Lung (tissue), 12 donors: ENCODE results near the gene DNLZ. TPM values are rescaled to one million over a fixed set of nuclear protein-coding genes. Genes with fewer than 3 reads are reported as not detected.
A peak's percentile ranks its signal among the peaks of the same experiment; 100 is the strongest.

Source experiments
- ATAC-seq: fragments of 200-7000 bp; cut with Tn5 transposase; one replicate; pipeline ENCODE4 v1.9.1; 2020; ENCODE audit warnings: moderate number of reproducible peaks; ENCODE audit not compliant: insufficient read depth, low FRiP score
- DNase-seq, 3 donors: peaks; one replicate each; pipeline ENCODE4 v3.0.0-alpha.2; 2013 to 2017
- H3K27ac ChIP-seq, 2 donors: one replicate each; pipeline ENCODE4 v1.5.1; 2013; ENCODE audit warnings: mild to moderate bottlenecking in 2 of 2, moderate library complexity in 2 of 2, control low read depth in 1 of 2, inconsistent platforms in 1 of 2, low read depth in 1 of 2, low read length in 1 of 2
- H3K27me3 ChIP-seq, 3 donors: one replicate each; pipeline ENCODE4 v1.5.1; 2013; ENCODE audit warnings: low read length in 2 of 3; ENCODE audit not compliant: control insufficient read depth in 3 of 3, insufficient read depth in 3 of 3
- H3K36me3 ChIP-seq, 4 donors: one replicate each; pipeline ENCODE4 v1.5.1; 2013; ENCODE audit warnings: low read length in 4 of 4, mild to moderate bottlenecking in 1 of 4, moderate library complexity in 1 of 4; ENCODE audit not compliant: control insufficient read depth in 4 of 4, insufficient read depth in 4 of 4
- H3K4me1 ChIP-seq, 5 donors: one replicate each; pipeline ENCODE4 v1.5.1; 2013; ENCODE audit warnings: low read length in 5 of 5, mild to moderate bottlenecking in 2 of 5, moderate library complexity in 1 of 5; ENCODE audit not compliant: control insufficient read depth in 5 of 5, insufficient read depth in 5 of 5
- H3K4me3 ChIP-seq: one replicate; pipeline ENCODE4 v1.5.1; 2013; ENCODE audit warnings: mild to moderate bottlenecking, control low read depth, moderate library complexity
- H3K9ac ChIP-seq, 2 donors: one replicate each; pipeline ENCODE4 v1.5.1; 2013; ENCODE audit warnings: low read length in 2 of 2, control low read depth in 1 of 2; ENCODE audit not compliant: insufficient read depth in 1 of 2
- H3K9me3 ChIP-seq, 4 donors: one replicate each; pipeline ENCODE4 v1.5.1; 2013; ENCODE audit warnings: low read length in 3 of 4, mild to moderate bottlenecking in 1 of 4, moderate library complexity in 1 of 4; ENCODE audit not compliant: control insufficient read depth in 4 of 4, insufficient read depth in 3 of 4
- WGBS, 2 donors: extraction: QIAGEN DNeasy Blood & Tissue Kit; methylation state at CpG; one replicate each; pipeline ENCODE4 v1.1.7; 2013; 5-methylcytosine and 5-hydroxymethylcytosine counted together
- polyA plus RNA-seq, 2 donors: library from polyadenylated mRNA; stranded (reverse); fragments of 200-250 nt; gene quantifications; one replicate each; pipeline ENCODE4 v1.2.1, GENCODE V29; 2013
- total RNA-seq, 2 donors: library from RNA; depleted of rRNA in 1 of 2; stranded (reverse); fragments of >200 nt in 1 of 2; gene quantifications; one replicate each; pipeline ENCODE4 v1.2.1, GENCODE V29; 2014 to 2021
- TF ChIP-seq, protein P1 (sequence below): IDR thresholded peaks from 2 replicates; pipeline ENCODE4 v1.5.1; 2012; ENCODE audit warnings: mild to moderate bottlenecking; ENCODE audit errors: control extremely low read depth, extremely low read depth
- donor health status: control.
- donor health status: control.
- donor health status: Bipolar disorder and iron deficiency.
- donor health status: healthy.
- donor health status: DM: yes; HTN: yes; CAD: no.

Gene DNLZ
- total and polyA plus RNA-seq, 4 donors: 7.7 to 34.3 (median 16.8) TPM

DNA sequence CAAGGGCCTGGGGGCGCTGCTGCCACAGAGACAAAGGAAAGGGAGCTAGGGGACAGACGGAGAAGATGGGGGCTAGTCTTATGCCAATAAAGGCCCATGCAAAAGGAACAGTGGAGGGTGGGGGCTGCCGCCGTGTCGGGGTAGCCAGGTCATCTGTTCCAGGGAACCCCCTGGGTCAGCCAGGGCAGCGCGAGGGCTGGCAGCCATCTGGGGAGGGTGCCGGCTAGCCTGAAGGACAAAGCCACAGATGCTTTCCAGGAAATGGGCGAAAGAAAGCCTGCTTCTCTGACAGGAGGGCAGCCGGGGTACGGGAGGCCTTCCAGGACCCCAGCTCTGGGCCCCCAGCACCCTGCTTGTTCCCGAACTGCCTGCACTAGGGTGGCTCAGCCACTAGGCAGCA lies 11.6 kb upstream of the DNLZ start:
- ATAC-seq (no peak), DNase-seq (no peak)
- TF ChIP-seq, protein P1, sequence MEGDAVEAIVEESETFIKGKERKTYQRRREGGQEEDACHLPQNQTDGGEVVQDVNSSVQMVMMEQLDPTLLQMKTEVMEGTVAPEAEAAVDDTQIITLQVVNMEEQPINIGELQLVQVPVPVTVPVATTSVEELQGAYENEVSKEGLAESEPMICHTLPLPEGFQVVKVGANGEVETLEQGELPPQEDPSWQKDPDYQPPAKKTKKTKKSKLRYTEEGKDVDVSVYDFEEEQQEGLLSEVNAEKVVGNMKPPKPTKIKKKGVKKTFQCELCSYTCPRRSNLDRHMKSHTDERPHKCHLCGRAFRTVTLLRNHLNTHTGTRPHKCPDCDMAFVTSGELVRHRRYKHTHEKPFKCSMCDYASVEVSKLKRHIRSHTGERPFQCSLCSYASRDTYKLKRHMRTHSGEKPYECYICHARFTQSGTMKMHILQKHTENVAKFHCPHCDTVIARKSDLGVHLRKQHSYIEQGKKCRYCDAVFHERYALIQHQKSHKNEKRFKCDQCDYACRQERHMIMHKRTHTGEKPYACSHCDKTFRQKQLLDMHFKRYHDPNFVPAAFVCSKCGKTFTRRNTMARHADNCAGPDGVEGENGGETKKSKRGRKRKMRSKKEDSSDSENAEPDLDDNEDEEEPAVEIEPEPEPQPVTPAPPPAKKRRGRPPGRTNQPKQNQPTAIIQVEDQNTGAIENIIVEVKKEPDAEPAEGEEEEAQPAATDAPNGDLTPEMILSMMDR: no peak
- Histone ChIP-seq H3K36me3 (peaks cover 0 to 21% (median 4%) of the 10 kb centered on the region in 4 donors), H3K4me1 (peaks cover 0 to 19% (median 6%) of the 10 kb centered on the region in 5 donors), H3K27ac (no peak overlapping the region), H3K27me3 (no peaks in the 10 kb centered on the region), H3K9me3 (no peaks in the 10 kb centered on the region), H3K9ac (no peak overlapping the region), H3K4me3 (no peak overlapping the region)
- 92 to 94% methylated on average over 12 of the region's 12 CpGs for WGBS, 2 donors

DNA sequence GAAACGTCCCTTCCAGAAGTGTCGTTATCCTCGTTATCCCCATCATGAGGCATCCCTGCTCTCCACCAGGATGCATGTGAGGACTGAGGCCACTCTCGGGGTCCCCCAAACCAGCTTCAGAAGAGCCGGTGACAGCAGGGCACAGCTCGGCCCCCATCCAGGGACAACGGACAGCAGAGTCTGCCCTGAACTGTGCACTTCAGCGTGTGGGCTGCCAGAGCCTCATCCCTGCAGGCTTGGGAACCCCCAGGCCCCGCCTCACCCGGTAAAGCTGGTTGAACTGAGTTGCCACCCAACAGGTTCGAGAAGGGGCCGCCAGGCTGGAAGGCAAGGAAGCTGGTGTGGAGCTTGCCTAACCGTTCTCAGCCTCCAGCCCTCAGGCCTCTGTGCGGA lies 10.6 kb upstream of the DNLZ start:
- H3K27ac ChIP-seq: no peak overlapping the region
- 86 to 88% methylated on average over 14 of the region's 14 CpGs for WGBS, 2 donors

DNA sequence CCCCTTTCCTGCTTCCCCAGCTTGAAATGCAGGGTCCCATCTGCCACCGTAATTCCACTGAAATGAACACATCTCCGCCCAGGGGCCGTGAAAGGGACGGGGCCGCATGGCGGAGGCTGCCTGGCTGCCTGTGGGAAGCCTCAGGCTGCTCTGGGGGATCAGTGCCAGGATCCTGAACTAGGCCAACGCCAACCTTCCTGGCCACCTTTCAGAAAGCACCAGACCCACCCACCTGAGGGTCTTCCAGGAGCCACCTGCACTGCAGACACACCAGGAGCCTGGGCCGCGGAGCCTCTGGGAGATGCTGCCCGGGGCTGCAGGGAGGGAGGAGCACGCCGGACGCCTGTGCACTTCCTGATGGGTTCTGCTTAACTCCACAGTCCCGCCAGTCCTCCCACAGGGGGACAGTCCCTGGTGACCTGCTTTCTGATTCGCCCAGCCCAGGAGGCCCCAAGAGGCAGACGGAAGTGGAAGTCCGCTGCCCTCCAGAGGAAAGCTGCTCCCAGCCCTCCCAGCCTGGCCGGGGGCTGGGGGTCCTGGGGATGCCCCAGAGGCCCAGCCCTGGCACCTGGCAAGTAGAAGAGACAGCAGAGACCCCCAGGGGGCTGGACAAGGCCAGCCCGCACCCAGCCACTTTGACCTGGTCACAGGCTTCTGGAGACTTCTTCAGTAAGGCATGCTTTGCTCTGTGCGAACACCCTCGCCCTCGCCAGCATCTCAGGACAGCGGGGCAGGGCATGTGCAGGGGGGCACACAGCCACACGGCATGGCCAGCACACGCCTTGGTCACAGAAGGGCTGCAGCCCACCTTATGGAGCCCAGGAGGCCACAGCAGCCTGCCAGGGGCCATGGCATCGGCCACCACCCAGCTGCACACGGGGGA lies 10.0 kb upstream of the DNLZ start, which contains the start of gene CARD9:
Gene CARD9, minus strand, starts transcription at position 370 of the 883 bp plus-strand sequence. CDS start 1,591 bp downstream, outside the sequence.
- H3K36me3 ChIP-seq: peaks cover 0 to 6% (median 1%) of the 10 kb centered on the region in 4 donors
- no peak within 1 kb of the TSS for H3K4me3 ChIP-seq
- H3K9ac ChIP-seq: no peak within 1 kb of the TSS
- ATAC-seq (peak; percentile 53), DNase-seq (no peak)
- H3K4me1 ChIP-seq: peaks cover 0 to 19% (median 6%) of the 10 kb centered on the region in 5 donors
- no peaks in the 10 kb centered on the region for H3K27me3 ChIP-seq
- H3K27ac ChIP-seq: peak within 1 kb of the TSS in 1 of 2 donors; percentile 52
- H3K9me3 ChIP-seq: no peaks in the 10 kb centered on the region
- TF ChIP-seq, protein P1: no peak
- WGBS, 2 donors: 42 to 65% methylated on average over 24 to 27 of the region's 27 CpGs

More for the DNA sequence above, 10.6 kb upstream of the DNLZ start:
- Histone ChIP-seq H3K36me3 (peaks cover 0 to 12% (median 1%) of the 10 kb centered on the region in 4 donors), H3K9ac (no peak overlapping the region), H3K4me3 (no peak overlapping the region), H3K9me3 (no peaks in the 10 kb centered on the region), H3K27me3 (no peaks in the 10 kb centered on the region), H3K4me1 (peaks cover 0 to 19% (median 6%) of the 10 kb centered on the region in 5 donors)
- DNase-seq (no peak), ATAC-seq (no peak)
- TF ChIP-seq, protein P1: no peak
